Stimulated activated naive CD8-positive, alpha-beta T cell treated with anti-CD3 and anti-CD28 coated beads, Interleukin-15, amount 100 ng/mL, for 72 hours (primary cell): ENCODE results near the gene MUC5AC.
"Not testable (repeated sequence)": the region's sequence is repeated elsewhere in the genome, so short reads cannot be mapped to it uniquely, and the experiment has no call there.

Source experiments
- ATAC-seq: fragments of 150-1000 bp; cut with Tn5 transposase; 2 replicates; pipeline ENCODE4 v1.10.0; 2021; ENCODE audit warnings: mild to moderate bottlenecking, moderate library complexity
- DNase-seq, 2 donors: peaks; one replicate each; pipeline ENCODE4 v3.0.0; 2021 to 2022
- H3K27ac Mint-ChIP-seq, 2 donors: one replicate each; pipeline ENCODE4 v1.8.0; 2022; ENCODE audit warnings: mild to moderate bottlenecking in 2 of 2, mixed read lengths in 2 of 2, moderate library complexity in 2 of 2
- H3K27me3 Mint-ChIP-seq: one replicate; pipeline ENCODE4 v1.8.0; 2022; ENCODE audit warnings: mixed read lengths
- H3K4me1 Mint-ChIP-seq: one replicate; pipeline ENCODE4 v1.8.0; 2022; ENCODE audit warnings: mild to moderate bottlenecking, mixed read lengths
- H3K4me3 Mint-ChIP-seq, 2 donors: one replicate each; pipeline ENCODE4 v1.8.0; 2022; ENCODE audit warnings: mild to moderate bottlenecking in 2 of 2, mixed read lengths in 2 of 2, moderate library complexity in 1 of 2
- H3K9me3 Mint-ChIP-seq, 2 donors: one replicate each; pipeline ENCODE4 v1.8.0; 2022; ENCODE audit warnings: mixed read lengths in 2 of 2

Gene MUC5AC

GRCh38 chr11:1240771-1241170, 83.0 kb downstream of the MUC5AC start:
- DNase-seq = no peak
- H3K27ac Mint-ChIP-seq = no peak overlapping the region
- H3K9me3 Mint-ChIP-seq = peaks cover 0 to 8% of the 10 kb centered on the region in 2 donors
- ATAC-seq = no peak
- H3K4me3 Mint-ChIP-seq = no peak overlapping the region
- no peaks in the 10 kb centered on the region for H3K4me1 Mint-ChIP-seq
- H3K27me3 Mint-ChIP-seq = no peaks in the 10 kb centered on the region

- Mint-ChIP-seq H3K4me3 (no peak overlapping the region), H3K27me3 (no peaks in the 10 kb centered on the region), H3K4me1 (no peaks in the 10 kb centered on the region), H3K9me3 (peaks cover 0 to 8% of the 10 kb centered on the region in 2 donors), H3K27ac (no peak overlapping the region)
- ATAC-seq = no peak
- DNase-seq = no peak
These were observed 84.0 kb downstream of the MUC5AC start for GRCh38 chr11:1241706-1242105.

- H3K9me3 Mint-ChIP-seq = peaks cover 0 to 8% of the 10 kb centered on the region in 2 donors
- no peak for DNase-seq
- H3K4me3 Mint-ChIP-seq = no peak overlapping the region
- no peaks in the 10 kb centered on the region for H3K27me3 Mint-ChIP-seq
- ATAC-seq = no peak
- H3K27ac Mint-ChIP-seq = no peak overlapping the region
- H3K4me1 Mint-ChIP-seq = no peaks in the 10 kb centered on the region
These were observed 84.5 kb downstream of the MUC5AC start for GRCh38 chr11:1242289-1242688.

- DNase-seq, H3K9me3 Mint-ChIP-seq, H3K4me1 Mint-ChIP-seq, H3K4me3 Mint-ChIP-seq, ATAC-seq, H3K27ac Mint-ChIP-seq, H3K27me3 Mint-ChIP-seq: not testable (repeated sequence)
These were observed 85.0 kb downstream of the MUC5AC start for GRCh38 chr11:1242751-1243150.

- H3K27me3 Mint-ChIP-seq, H3K4me1 Mint-ChIP-seq, ATAC-seq, H3K4me3 Mint-ChIP-seq, H3K9me3 Mint-ChIP-seq, DNase-seq, H3K27ac Mint-ChIP-seq: not testable (repeated sequence)
These were observed 85.8 kb downstream of the MUC5AC start for GRCh38 chr11:1243521-1243920.

GRCh38 chr11:1244557-1244956, 86.8 kb downstream of the MUC5AC start:
- H3K4me1 Mint-ChIP-seq, H3K9me3 Mint-ChIP-seq, DNase-seq, H3K27ac Mint-ChIP-seq, H3K27me3 Mint-ChIP-seq, H3K4me3 Mint-ChIP-seq, ATAC-seq: not testable (repeated sequence)

GRCh38 chr11:1245717-1246116, 88.0 kb downstream of the MUC5AC start:
- H3K9me3 Mint-ChIP-seq = peaks cover 0 to 11% of the 10 kb centered on the region in 2 donors
- not testable (repeated sequence) for H3K27me3 Mint-ChIP-seq, DNase-seq, H3K27ac Mint-ChIP-seq, ATAC-seq, H3K4me3 Mint-ChIP-seq, H3K4me1 Mint-ChIP-seq

GRCh38 chr11:1246301-1246700, 88.5 kb downstream of the MUC5AC start:
- H3K9me3 Mint-ChIP-seq = peaks cover 0 to 16% of the 10 kb centered on the region in 2 donors
- not testable (repeated sequence) for H3K27ac Mint-ChIP-seq, DNase-seq, ATAC-seq, H3K4me1 Mint-ChIP-seq, H3K27me3 Mint-ChIP-seq, H3K4me3 Mint-ChIP-seq

GRCh38 chr11:1247026-1247425, 89.3 kb downstream of the MUC5AC start:
- not testable (repeated sequence) for H3K4me3 Mint-ChIP-seq, DNase-seq, H3K4me1 Mint-ChIP-seq, ATAC-seq, H3K27me3 Mint-ChIP-seq, H3K27ac Mint-ChIP-seq
- peaks cover 0 to 17% of the 10 kb centered on the region in 2 donors for H3K9me3 Mint-ChIP-seq

- not testable (repeated sequence) for H3K9me3 Mint-ChIP-seq, H3K4me1 Mint-ChIP-seq, H3K4me3 Mint-ChIP-seq, H3K27me3 Mint-ChIP-seq, ATAC-seq, H3K27ac Mint-ChIP-seq, DNase-seq
These were observed 91.2 kb downstream of the MUC5AC start for GRCh38 chr11:1248951-1249350.

GRCh38 chr11:1250411-1250810, 92.7 kb downstream of the MUC5AC start:
- not testable (repeated sequence) for H3K4me3 Mint-ChIP-seq, H3K27ac Mint-ChIP-seq, H3K4me1 Mint-ChIP-seq, H3K9me3 Mint-ChIP-seq, DNase-seq, H3K27me3 Mint-ChIP-seq, ATAC-seq
